Activated CD8-positive, alpha-beta memory T cell treated with anti-CD3 and anti-CD28 coated beads, Interleukin-2, amount 50 U/mL, for 1 hour (primary cell): ENCODE data around the gene NUBP1.
"Not testable (repeated sequence)": the region's sequence is repeated elsewhere in the genome, so short reads cannot be mapped to it uniquely, and the experiment has no call there.

Experiments
- DNase-seq: peaks from one replicate; pipeline ENCODE4 v3.0.0-alpha.2; 2020; ENCODE audit errors: extremely low read depth

NUBP1 gene

DNA sequence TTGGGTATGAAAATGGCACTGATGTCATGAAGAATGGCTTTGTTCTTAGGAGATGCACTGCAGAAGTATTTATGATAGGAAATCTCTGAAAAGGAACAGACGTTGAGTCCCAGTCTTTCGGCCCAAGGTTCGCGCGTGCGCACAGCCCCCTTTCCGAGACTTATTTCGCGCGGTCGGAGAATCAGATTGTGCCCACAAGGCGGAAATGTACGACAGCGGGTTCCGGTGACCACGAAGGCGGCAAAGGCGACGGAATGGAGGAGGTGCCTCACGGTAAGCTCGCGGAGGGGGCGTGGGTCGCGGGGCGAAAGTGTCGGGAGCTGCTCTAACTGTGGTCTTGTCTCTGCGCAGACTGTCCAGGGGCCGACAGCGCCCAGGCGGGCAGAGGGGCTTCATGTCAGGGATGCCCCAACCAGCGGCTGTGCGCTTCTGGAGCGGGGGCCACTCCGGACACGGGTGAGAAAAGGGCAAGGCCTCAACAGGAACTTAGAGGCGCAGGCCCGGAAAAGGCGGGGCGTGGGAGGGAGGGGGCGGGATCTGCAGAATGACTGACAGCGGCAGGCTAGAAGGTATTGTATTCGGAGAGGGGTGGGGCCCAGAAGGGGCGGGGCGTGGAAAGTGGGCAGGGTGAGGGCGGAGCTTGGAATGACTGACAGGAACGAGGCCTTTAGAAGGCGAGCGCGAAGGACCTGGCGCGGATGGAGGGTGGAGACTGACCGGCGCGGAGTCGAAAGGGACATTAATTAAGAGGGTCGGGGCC lies at the start of gene NUBP1:
Gene NUBP1, plus strand, starts transcription at position 233 of the 760 bp plus-strand sequence. Its CDS starts 22 bp downstream, at position 255.
- DNase-seq, result peak; percentile 91

- DNase-seq, result no peak
Measured at GRCh38 chr16:10693889-10694288, 49.8 kb upstream of the NUBP1 start.

GRCh38 chr16:10694306-10694705 lies 49.3 kb upstream of the NUBP1 start:
- DNase-seq, result no peak

- DNase-seq, result no peak
Measured at GRCh38 chr16:10694830-10695229, 48.8 kb upstream of the NUBP1 start, which contains the start of gene TEKT5. Gene TEKT5, minus strand, starts transcription at chr16:10694930. Its CDS starts 57 bp downstream, at chr16:10694873.

DNA sequence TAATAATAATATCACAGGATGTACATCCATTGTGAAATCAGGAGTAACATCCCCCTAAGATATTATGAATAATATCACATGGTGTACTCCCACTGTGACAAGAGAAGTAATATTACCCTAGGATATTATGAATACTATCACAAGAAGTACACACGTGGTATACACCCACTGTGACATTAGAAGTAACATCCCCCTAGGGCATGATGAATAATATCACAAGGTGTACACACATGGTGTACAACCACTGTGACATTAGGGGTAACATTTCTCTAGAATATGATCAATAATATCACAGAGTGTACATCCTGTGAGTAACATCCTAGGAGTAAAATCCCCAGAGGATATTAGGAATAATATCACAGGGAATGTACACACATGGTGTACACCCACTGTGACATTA lies 43.9 kb upstream of the NUBP1 start:
- no peak for DNase-seq

DNA sequence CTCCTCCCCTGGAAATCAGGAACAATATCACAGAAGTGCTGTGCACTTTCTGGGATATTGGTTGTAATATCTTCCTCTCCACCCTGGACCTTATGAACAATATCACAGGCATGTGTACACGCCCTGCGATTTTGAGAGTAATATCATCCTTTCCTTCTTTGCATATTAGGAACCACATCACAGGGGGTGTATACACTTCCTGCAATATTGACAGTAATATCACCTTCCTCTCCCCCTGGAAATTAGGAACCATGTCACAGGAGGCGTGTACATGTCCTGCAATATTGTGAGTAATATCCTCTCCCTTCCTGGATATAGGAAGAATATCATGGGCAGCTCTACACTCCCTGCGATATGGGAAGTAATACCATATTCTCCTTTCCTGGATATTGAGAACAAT lies 34.7 kb upstream of the NUBP1 start:
- DNase-seq, result no peak

DNA sequence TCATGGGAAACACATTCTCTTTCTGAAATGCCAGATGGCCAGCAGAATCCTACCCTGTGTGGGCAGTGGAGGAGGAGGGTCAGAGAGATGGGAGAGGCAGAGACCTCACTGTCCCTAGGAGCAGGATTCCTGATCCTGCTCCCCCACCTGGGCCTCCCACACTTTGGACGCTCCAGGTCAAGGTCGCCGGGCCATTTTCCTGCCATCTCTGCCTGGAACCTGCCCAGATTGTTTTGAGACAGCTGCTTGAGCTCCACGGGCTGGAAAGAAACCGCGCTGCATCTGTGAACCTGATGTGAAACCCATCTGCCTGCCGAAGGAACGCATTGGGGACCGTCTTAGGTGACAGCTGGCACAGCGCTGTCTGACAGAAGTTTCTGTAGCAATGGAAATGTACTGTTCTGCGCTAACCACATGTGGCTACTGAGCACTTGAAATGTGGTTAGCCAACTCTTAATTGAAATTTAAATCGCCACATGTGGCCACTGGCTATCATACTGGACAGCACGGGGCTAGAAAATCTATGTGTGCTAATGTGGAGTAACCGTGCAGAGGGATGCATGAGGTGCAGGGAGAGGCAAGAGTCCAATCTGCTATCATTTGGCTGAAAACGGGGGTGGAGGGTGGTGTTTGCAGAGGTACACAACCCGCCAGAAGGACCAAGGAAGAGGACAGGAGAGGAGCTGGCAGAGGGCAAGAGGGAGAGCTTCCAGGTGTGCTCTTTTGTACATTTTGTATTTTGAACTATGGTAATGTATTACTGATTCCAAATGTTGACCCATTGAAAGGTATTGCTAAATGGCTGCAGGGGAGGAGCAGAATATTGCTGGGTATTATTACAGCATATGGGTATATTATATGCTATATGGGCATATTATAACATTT lies 15.4 kb upstream of the NUBP1 start:
- DNase-seq, result no peak

- DNase-seq, result no peak
Measured at GRCh38 chr16:10729104-10730048, 14.3 kb upstream of the NUBP1 start.

- no peak for DNase-seq
Measured at GRCh38 chr16:10731790-10732189, 11.9 kb upstream of the NUBP1 start.

DNA sequence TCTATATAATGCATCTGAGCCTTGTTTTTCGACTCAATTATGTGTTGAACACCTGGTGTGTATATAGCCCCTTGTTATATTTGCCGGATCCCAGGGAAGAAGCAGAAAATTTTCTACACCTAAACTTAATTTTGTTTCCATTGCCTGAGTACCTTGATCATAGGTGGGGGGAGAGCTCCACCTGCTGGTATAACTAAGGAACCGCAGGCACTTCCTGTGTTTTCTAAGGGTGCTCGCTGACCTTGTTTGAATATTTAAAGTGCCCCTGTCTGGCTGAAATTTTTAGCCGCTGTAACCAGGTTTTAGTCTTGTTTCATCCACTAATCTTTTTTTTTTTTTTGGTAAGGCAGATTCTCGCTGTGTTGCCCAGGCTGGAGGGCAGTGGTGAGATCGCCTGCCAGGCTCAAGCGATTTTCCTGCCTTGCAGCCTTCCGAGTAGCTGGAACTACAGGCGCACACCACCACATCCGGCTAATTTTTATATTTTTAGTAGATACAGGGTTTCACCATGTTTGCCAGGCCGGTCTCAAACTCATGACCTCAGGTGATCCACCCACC lies 6.5 kb upstream of the NUBP1 start:
- DNase-seq, result peak; percentile 23

- DNase-seq, result no peak
Measured at GRCh38 chr16:10738231-10739077, 5.2 kb upstream of the NUBP1 start.

DNA sequence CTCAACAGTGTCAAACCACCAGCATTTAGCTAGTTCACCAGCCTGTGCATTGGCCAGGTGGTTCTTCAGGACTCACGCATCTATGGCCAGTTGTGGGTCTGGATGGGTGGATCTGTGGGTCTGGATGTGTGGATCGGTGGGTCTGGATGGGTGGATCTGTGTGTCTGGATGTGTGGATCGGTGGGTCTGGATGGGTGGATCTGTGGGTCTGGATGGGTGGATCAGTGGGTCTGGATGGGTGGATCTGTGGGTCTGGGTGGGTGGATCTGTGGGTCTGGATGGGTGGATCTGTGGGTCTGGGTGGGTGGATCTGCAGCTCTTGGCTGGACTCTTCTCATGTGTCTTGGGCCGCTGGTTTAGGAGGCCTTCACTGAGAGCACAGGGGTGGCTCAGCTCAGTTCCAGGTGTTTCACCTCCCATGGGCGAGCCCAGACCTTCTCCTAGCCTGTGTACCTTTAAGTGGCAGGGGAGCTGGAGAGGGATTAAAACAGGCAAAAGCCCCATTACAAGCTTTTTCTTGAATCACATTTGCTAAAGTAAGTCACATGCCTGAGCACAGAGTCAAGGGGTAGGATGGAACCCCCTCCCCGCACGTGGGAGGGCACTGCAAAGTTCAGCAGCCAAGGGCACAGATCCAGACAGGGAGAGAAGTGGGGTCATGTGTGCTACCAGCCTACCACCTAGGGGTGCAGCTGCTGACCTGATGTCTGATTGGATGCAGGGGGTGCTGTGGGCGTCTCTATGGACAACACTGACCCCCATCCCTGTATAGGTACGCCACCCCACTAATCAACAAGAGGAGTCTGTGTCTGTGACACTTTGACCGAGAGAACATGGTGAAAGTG lies 3.4 kb upstream of the NUBP1 start:
- no peak for DNase-seq

DNA sequence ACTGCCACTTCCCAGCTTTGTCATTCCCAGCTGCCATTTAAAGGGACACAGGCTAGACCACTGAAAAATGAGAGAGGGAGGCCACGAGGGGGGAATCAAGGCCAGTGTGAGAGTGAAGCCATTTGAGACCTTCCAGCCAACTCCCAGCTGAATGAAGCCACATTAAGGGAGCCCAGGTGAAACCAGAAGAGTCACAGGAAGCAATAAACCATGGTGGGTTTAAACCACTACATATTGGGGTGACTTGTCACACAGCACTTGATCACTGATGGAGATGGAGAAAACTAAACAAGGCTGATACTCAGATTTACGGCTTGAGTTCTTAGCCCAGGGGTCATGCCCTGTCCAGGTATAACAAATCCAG lies 2.8 kb upstream of the NUBP1 start:
- DNase-seq, result no peak

GRCh38 chr16:10741249-10741648 lies 2.4 kb upstream of the NUBP1 start:
- not testable (repeated sequence) for DNase-seq

DNA sequence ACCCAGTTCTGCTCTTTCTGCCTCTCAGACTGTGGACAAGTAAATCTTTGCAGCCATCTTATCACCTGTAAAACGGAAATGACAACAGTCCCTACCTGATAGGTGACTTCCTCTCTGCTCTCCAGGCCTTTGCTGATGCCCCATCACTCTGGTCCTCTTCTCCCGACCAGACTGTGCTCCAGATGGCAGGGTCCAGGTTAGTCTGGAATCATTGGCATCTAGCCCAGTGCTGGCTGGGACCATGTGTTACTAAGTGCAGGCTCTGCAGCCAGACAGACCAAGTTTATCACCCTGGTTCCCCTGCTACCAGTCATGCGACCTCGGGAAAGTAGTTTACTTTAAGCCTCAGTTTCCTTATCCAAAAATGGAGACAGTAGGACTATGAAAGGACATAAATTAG lies 1.8 kb upstream of the NUBP1 start:
- no peak for DNase-seq

DNA sequence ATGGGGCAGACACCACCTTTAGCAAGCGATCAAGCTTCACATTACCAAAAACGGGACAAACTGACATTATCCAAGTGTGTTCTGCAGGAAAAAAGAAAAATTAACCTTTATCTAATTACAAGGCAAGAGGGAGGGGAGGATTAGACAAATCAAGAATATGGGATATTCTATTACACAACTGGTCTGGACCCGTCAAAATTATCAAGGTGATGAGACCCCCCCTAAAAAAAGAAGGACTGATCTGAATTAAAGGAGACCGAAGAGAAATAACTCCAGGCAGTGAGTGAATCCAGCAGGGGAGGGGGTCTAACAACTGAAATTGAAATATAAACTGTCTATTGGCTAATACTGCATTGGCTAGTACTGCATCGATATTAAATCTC lies 424 bp upstream of the NUBP1 start:
- DNase-seq, result no peak

DNA sequence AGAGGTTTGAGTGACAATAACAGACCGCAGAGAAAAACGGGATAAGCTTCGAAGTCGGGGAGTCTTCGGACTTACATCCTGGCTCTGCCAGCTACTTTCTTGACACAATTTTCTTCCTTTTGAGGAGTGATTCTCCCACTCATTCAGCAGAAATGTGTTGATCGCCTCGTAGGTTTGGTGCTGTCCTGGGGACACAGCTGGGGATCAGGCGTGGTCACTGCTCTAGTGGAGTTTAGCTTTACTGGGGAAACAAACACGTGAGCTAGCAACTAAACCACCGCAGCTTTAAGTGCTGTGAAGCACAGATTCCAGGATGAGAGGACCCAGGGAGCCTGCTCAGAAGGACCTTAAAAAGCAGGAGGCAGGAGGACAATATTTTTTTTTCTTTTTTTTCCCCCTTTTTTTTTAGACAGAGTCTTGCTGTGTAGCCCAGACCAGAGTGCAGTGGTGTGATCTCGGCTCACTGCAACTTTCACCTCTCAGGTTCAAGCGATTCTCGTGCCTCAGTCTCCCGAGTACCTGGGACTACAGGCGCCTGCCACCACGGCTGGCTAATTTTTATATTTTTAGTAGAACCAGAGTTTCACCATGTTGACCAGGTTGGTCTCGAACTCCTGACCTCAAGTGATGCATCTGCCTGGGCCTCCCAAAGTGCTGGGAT lies 858 bp downstream of the NUBP1 start:
- DNase-seq, result no peak

GRCh38 chr16:10745841-10746240 lies 2.2 kb downstream of the NUBP1 start:
- no peak for DNase-seq

- no peak for DNase-seq
Measured at GRCh38 chr16:10750793-10751192, 7.2 kb downstream of the NUBP1 start.
